H1 (cell line): ENCODE measurements around the gene IFRD1. TPM values are rescaled to one million over a fixed set of nuclear protein-coding genes. Genes with fewer than 3 reads are reported as not detected.

Source experiments
- CBX8 ChIP-seq: fragments of 300-800, 300-1000 bp; sonication (generic); IDR thresholded peaks from 2 replicates; pipeline ENCODE4 v1.7.1; 2016; ENCODE audit warnings: low read depth, low read length, borderline replicate concordance
- CREB1 ChIP-seq: IDR thresholded peaks from 2 replicates; pipeline ENCODE4 v1.6.1; 2012; ENCODE audit warnings: inconsistent platforms
- GABPA ChIP-seq: IDR thresholded peaks from 2 replicates; pipeline ENCODE4 v1.6.1; 2011; ENCODE audit warnings: mild to moderate bottlenecking, low read length, moderate library complexity, borderline replicate concordance; ENCODE audit not compliant: insufficient read depth
- KDM4A ChIP-seq: IDR thresholded peaks from one replicate; pipeline ENCODE4 v1.7.1; 2012; ENCODE audit warnings: low read depth, mild to moderate bottlenecking, moderate library complexity, low read length, inconsistent platforms; ENCODE audit not compliant: severe bottlenecking
- NRF1 ChIP-seq: IDR thresholded peaks from 2 replicates; pipeline ENCODE4 v1.6.1; 2011; ENCODE audit warnings: mild to moderate bottlenecking, low read depth, low read length, improper control_type of control experiment
- RFX5 ChIP-seq: IDR thresholded peaks from 2 replicates; pipeline ENCODE4 v1.6.1; 2011; ENCODE audit warnings: low read depth, low read length, improper control_type of control experiment, borderline replicate concordance
- RNF2 ChIP-seq: fragments of 200-900, 300-1000 bp; sonication (generic); IDR thresholded peaks from 2 replicates; pipeline ENCODE4 v1.7.1; 2016; ENCODE audit warnings: borderline replicate concordance, low read depth, mild to moderate bottlenecking, antibody characterized with exemption, low read length; ENCODE audit not compliant: poor library complexity, severe bottlenecking; ENCODE audit errors: missing control alignments
- RXRA ChIP-seq: IDR thresholded peaks from 2 replicates; pipeline ENCODE4 v1.6.1; 2011; ENCODE audit warnings: low read depth, mild to moderate bottlenecking, low read length, moderate library complexity; ENCODE audit not compliant: insufficient read depth
- SIRT6 ChIP-seq: IDR thresholded peaks from one replicate; pipeline ENCODE4 v1.7.1; 2012; ENCODE audit warnings: low read length, inconsistent platforms
- SP1 ChIP-seq: IDR thresholded peaks from 2 replicates; pipeline ENCODE4 v1.6.1; 2011; ENCODE audit warnings: low read depth, low read length
- SUZ12 ChIP-seq: fragments of 200-600 bp; sonication (generic); IDR thresholded peaks from 2 replicates; pipeline ENCODE4 v1.6.1; 2012; ENCODE audit warnings: mild to moderate bottlenecking, inconsistent platforms, low read length, moderate library complexity, mixed read lengths
- polyA plus RNA-seq, 7 experiments: library from polyadenylated mRNA; depleted of rRNA in 3 of 7; stranded (reverse) in 5 of 7; unstranded in 2 of 7; fragments of >200 nt in 5 of 7; fragments of 200-250 nt in 2 of 7; gene quantifications; 1 replicate in 5 of 7; 2 replicates in 1 of 7; 4 replicates in 1 of 7; pipeline versions ENCODE4 v1.2.1 to v1.2.3, GENCODE V29; 2011 to 2013; ENCODE audit warnings: missing spikeins in 2 of 7, mixed read lengths in 2 of 7
- total RNA-seq: library from RNA; stranded (reverse); fragmentation: NEBNext Ultra II Directional; extraction: Animal tissue kit (Norgen Biotek cat#: 25700); gene quantifications from 2 replicates; pipeline ENCODE4 v1.2.1, GENCODE V29; 2021
- TF ChIP-seq, protein P1 (sequence below), 3 experiments: IDR thresholded peaks; 1 replicate in 2 of 3; 2 replicates in 1 of 3; pipeline versions ENCODE4 v1.5.1 to v1.6.1; 2011; ENCODE audit warnings: low read length in 3 of 3, mild to moderate bottlenecking in 3 of 3, inconsistent platforms in 2 of 3, low read depth in 1 of 3, moderate library complexity in 1 of 3; ENCODE audit not compliant: insufficient read depth in 1 of 3; ENCODE audit errors: control extremely low read depth in 1 of 3

IFRD1 gene
- total and polyA plus RNA-seq, 2 of the 8 experiments (the other 6 are each of a cell fraction or from before 2014, with no cell fraction given) = 23.0 to 50.4 TPM

DNA sequence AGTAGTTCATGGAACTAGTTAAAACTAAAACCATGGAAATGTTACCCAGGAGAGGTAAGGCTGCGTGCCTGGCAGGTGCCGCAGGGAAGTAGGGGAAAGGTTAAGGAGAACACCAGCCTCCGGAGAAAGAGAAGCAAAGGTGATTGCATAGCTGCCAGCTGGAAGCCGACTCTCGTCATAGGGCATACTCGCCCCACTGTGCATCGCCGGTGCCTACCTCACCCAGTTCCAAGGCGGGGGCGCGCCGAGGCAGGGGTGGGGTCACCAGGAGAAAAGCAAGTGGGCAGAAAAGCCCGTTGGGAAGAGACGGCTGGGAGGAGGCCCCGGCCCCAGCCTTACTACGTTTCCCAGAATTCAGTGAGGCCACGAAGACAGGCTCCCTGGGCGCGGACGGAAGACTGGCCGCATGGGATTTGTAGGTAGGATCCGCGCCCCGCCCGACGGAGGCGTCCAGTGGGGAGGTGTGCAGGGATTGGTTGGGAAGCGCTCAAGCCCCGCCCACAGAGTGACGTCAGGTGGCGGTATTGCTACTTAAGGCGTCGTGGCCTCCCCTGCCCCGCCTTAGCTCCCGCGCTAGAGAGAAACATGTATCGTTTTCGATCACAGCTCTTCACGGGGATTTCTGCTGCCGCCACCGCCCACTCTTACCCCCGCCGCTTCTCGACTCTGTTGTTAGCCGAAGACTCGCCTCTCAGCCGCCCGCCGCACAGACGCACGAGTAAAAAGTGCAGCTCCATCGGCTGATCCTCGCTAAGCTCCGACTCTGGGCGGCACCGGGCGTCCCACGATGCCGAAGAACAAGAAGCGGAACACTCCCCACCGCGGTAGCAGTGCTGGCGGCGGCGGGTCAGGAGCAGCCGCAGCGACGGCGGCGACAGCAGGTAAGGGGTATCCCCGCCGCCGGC is at the start of gene IFRD1 (continued):
- TF ChIP-seq RFX5 (no peak), RNF2 (no peak), SIRT6 (no peak), CREB1 (peak; percentile 91), NRF1 (no peak), SUZ12 (no peak), CBX8 (no peak), KDM4A (peak; percentile 78), RXRA (0 out of 2 replicates have a peak, but pooled peaks have one; percentile 13), SP1 (peak; percentile 85), GABPA (no peak)
- TF ChIP-seq, protein P1, sequence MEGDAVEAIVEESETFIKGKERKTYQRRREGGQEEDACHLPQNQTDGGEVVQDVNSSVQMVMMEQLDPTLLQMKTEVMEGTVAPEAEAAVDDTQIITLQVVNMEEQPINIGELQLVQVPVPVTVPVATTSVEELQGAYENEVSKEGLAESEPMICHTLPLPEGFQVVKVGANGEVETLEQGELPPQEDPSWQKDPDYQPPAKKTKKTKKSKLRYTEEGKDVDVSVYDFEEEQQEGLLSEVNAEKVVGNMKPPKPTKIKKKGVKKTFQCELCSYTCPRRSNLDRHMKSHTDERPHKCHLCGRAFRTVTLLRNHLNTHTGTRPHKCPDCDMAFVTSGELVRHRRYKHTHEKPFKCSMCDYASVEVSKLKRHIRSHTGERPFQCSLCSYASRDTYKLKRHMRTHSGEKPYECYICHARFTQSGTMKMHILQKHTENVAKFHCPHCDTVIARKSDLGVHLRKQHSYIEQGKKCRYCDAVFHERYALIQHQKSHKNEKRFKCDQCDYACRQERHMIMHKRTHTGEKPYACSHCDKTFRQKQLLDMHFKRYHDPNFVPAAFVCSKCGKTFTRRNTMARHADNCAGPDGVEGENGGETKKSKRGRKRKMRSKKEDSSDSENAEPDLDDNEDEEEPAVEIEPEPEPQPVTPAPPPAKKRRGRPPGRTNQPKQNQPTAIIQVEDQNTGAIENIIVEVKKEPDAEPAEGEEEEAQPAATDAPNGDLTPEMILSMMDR (IDR thresholded peaks at IDR 0.05; ENCODE audit: control extremely low read depth in 1 of 3, insufficient read depth in 1 of 3, low read depth in 1 of 3, low read length in 3 of 3) = no peak
